Measurements from ENCODE around the gene CCDC24.

GRCh38 chr1:43958351-43959255, 32.8 kb upstream of the CCDC24 start:
- TF ChIP-seq CTCF (IDR thresholded peaks at IDR 0.05) (no peak), POLR2A (IDR thresholded peaks at IDR 0.05) (no peak), EP300 (IDR thresholded peaks at IDR 0.05) (no peak)
